KMS-11 (cell line): ENCODE measurements around the gene SEMA4G.
A peak's percentile ranks its signal among the peaks of the same experiment; 100 is the strongest.

Experiments used
- H2AFZ ChIP-seq: fragments of 200-600 bp; sonication (generic); 2 replicates; pipeline ENCODE4 v1.6.1; 2016; ENCODE audit warnings: antibody characterized with exemption, mixed run types, low read depth
- H3K27ac ChIP-seq: fragments of 200-600 bp; sonication (generic); 2 replicates; pipeline ENCODE4 v1.6.1; 2016; ENCODE audit warnings: mild to moderate bottlenecking, mixed run types
- H3K27me3 ChIP-seq: fragments of 200-600 bp; sonication (generic); 2 replicates; pipeline ENCODE4 v1.6.1; 2017; ENCODE audit warnings: mild to moderate bottlenecking, low read depth, mixed run types, moderate library complexity; ENCODE audit not compliant: insufficient read depth
- H3K36me3 ChIP-seq: fragments of 200-600 bp; sonication (generic); 2 replicates; pipeline ENCODE4 v1.6.1; 2017; ENCODE audit warnings: mild to moderate bottlenecking, mixed run types; ENCODE audit not compliant: insufficient read depth
- H3K4me1 ChIP-seq: fragments of 200-600 bp; sonication (generic); 2 replicates; pipeline ENCODE4 v1.6.1; 2016; ENCODE audit warnings: mild to moderate bottlenecking, low read depth, mixed run types; ENCODE audit not compliant: poor library complexity, severe bottlenecking
- H3K4me2 ChIP-seq: fragments of 200-600 bp; sonication (generic); 2 replicates; pipeline ENCODE4 v1.7.0; 2016; ENCODE audit warnings: mild to moderate bottlenecking, mixed run types
- H3K4me3 ChIP-seq: fragments of 200-600 bp; sonication (generic); IDR thresholded peaks from 2 replicates; pipeline ENCODE4 v1.6.1; 2017; ENCODE audit warnings: low read depth, low read length, mixed read lengths; ENCODE audit not compliant: insufficient read depth
- H3K79me2 ChIP-seq: fragments of 200-600 bp; sonication (generic); 2 replicates; pipeline ENCODE4 v1.6.1; 2016; ENCODE audit warnings: low read depth, mixed run types; ENCODE audit not compliant: insufficient read depth
- H3K9ac ChIP-seq: fragments of 200-600 bp; sonication (generic); 2 replicates; pipeline ENCODE4 v1.6.1; 2016; ENCODE audit warnings: mild to moderate bottlenecking, mixed run types
- H4K20me1 ChIP-seq: fragments of 200-600 bp; sonication (generic); 2 replicates; pipeline ENCODE4 v1.6.1; 2016; ENCODE audit warnings: mild to moderate bottlenecking, mixed run types; ENCODE audit not compliant: insufficient read depth
- CTCF ChIP-seq: fragments of 200-600 bp; sonication (generic); conservative IDR thresholded peaks from 2 replicates; pipeline ENCODE4 v1.6.1; 2017; ENCODE audit warnings: low read depth, mild to moderate bottlenecking, antibody characterized with exemption, low read length, moderate library complexity, mixed read lengths

The SEMA4G gene

GRCh38 chr10:101011517-101012423 is 42.5 kb downstream of the SEMA4G start:
- H4K20me1 ChIP-seq = no peaks in the 10 kb centered on the region
- no peaks in the 10 kb centered on the region; the same call in 1 of the 2 replicates for H3K27me3 ChIP-seq
- no peak overlapping the region for H2AFZ ChIP-seq
- TF ChIP-seq CTCF = no peak
- H3K36me3 ChIP-seq = no peaks in the 10 kb centered on the region
- no peak overlapping the region for H3K27ac ChIP-seq
- H3K4me3 ChIP-seq = no peak overlapping the region
- no peak overlapping the region for H3K4me2 ChIP-seq
- no peak overlapping the region for H3K9ac ChIP-seq
- H3K79me2 ChIP-seq = no peaks in the 10 kb centered on the region
- H3K4me1 ChIP-seq = peaks cover 15% of the 10 kb centered on the region

GRCh38 chr10:101012525-101013364 is 43.4 kb downstream of the SEMA4G start:
- no peak overlapping the region for H3K27ac ChIP-seq
- TF ChIP-seq CTCF = peak; percentile 89
- no peaks in the 10 kb centered on the region for H4K20me1 ChIP-seq
- H3K9ac ChIP-seq = no peak overlapping the region
- H3K79me2 ChIP-seq = no peaks in the 10 kb centered on the region
- peaks cover 7% of the 10 kb centered on the region; the same call in 1 of the 2 replicates for H3K27me3 ChIP-seq
- no peak overlapping the region for H3K4me3 ChIP-seq
- H3K4me2 ChIP-seq = peak overlapping the region; percentile 15; the same call in 1 of the 2 replicates
- no peaks in the 10 kb centered on the region for H3K36me3 ChIP-seq
- H3K4me1 ChIP-seq = peaks cover 15% of the 10 kb centered on the region
- H2AFZ ChIP-seq = peak overlapping the region; percentile 27; the same call in 1 of the 2 replicates

GRCh38 chr10:101013365-101013825 is 44.1 kb downstream of the SEMA4G start:
- H3K4me1 ChIP-seq = peaks cover 15% of the 10 kb centered on the region
- H3K9ac ChIP-seq = no peak overlapping the region
- H3K79me2 ChIP-seq = no peaks in the 10 kb centered on the region
- peak overlapping the region; percentile 15; the same call in 1 of the 2 replicates for H3K4me2 ChIP-seq
- H2AFZ ChIP-seq = peak overlapping the region; percentile 27; the same call in 1 of the 2 replicates
- H3K36me3 ChIP-seq = no peaks in the 10 kb centered on the region
- TF ChIP-seq CTCF = peak; percentile 27; the same call in 1 of the 2 replicates
- H3K27me3 ChIP-seq = peaks cover 7% of the 10 kb centered on the region; the same call in 1 of the 2 replicates
- H3K4me3 ChIP-seq = no peak overlapping the region
- no peaks in the 10 kb centered on the region for H4K20me1 ChIP-seq
- no peak overlapping the region for H3K27ac ChIP-seq

- H2AFZ ChIP-seq = no peak overlapping the region
- no peak overlapping the region for H3K4me3 ChIP-seq
- no peak overlapping the region for H3K27ac ChIP-seq
- no peaks in the 10 kb centered on the region for H4K20me1 ChIP-seq
- no peak overlapping the region for H3K4me2 ChIP-seq
- H3K36me3 ChIP-seq = no peaks in the 10 kb centered on the region
- peak; percentile 73 for TF ChIP-seq CTCF
- H3K27me3 ChIP-seq = peaks cover 9% of the 10 kb centered on the region; the same call in 1 of the 2 replicates
- H3K4me1 ChIP-seq = peaks cover 15% of the 10 kb centered on the region
- H3K9ac ChIP-seq = no peak overlapping the region
- H3K79me2 ChIP-seq = no peaks in the 10 kb centered on the region
Measured at GRCh38 chr10:101014230-101014884, 45.1 kb downstream of the SEMA4G start.
